Activated T-cell treated with anti-CD3 and anti-CD28 coated beads for 48 hours (primary cell): ENCODE results near the gene FAM53B.
"Not testable (repeated sequence)": the region's sequence is repeated elsewhere in the genome, so short reads cannot be mapped to it uniquely, and the experiment has no call there.

Experiments
- DNase-seq: peaks from one replicate; pipeline ENCODE4 v3.0.0-alpha.2; 2020; ENCODE audit warnings: low read depth

Gene FAM53B

DNA sequence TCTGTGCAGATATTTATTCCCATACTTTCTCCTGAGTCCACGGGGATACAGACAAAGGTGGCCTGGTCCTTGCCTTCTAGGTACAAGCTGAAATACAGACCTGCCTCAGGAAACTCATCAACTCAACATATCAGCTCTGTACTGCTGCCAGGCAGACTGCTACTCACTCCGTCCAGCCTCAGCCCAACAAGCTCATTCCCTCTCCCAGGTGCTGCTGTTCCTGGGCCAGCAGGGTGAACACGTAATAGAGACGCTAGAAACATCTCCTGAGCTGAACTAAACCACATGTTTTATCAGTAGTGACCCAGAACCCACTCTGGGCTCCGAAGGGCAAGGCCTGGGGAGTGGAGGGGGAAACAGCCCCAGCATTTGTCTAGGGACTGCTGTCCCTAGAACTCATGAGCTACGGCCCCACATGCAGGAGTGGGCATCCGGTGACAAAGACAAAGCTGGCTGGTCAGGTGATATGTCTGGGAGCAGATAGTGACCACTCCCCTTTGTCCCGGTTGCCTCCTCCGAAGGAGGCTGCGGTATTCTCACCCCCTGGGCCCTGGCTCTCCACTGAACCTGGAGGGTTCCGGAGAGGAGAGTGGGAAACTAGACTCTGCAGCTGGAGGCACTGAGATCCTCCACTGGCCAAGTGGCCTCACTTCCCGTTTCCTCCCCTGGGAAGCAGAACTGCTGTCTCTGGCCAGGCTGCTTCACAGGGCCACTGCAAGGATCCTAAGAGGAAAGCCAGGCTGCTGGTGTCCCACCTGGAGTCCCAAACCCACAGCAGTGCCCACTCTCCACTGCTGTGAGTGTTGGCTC, 116.1 kb downstream of the FAM53B start:
- DNase-seq: no peak

DNA sequence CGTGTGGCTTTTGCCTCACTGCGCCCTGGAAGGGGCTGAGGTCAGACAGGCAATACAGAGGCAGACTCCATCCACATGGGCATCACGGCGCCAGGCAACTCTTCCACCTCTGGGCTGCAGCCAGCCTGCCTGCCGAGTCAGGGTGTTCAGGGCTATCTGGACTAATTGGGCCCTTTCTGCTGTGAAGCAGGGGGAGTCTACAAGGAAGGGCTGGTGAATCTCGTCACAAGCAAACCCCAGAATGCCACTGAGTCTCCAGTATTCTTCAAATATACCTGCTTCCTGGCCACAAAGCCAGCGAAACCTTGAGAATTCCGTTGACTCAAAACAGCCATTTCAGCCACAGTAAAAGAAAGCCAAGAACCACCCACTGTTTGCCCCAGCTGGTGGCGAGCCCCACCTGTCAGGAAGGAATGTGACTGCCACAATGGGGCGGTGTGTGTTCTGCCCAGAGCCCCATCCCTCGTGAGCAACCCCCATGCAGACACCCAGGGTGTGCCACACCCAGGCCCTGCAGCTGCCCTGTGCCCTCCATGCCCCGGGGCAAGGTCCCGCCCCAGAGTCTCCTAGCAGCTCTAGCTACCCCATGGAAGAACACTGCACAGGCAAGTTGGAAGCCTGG, 117.3 kb downstream of the FAM53B start:
- peak; percentile 48 for DNase-seq

DNA sequence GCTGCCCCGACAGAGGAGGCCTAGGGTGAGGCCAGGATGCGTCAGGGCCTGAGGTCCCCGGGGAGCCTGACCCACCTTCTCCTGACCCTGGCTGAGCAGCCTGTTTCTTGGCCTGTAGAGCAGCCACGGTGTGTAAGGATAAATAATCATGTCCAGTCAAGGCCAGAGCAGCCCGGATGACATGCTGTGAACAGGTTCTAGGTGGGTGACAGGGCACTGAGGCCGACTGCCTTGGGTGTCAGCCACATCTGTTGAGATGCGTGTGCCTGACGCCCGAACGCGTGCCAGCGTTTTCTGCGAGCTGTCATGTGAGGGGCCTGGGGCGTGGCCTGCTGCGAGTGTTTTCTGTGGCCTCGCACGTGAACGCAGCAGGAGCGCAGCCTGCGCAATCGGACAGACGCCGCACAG, 118.3 kb downstream of the FAM53B start:
- no peak for DNase-seq

DNA sequence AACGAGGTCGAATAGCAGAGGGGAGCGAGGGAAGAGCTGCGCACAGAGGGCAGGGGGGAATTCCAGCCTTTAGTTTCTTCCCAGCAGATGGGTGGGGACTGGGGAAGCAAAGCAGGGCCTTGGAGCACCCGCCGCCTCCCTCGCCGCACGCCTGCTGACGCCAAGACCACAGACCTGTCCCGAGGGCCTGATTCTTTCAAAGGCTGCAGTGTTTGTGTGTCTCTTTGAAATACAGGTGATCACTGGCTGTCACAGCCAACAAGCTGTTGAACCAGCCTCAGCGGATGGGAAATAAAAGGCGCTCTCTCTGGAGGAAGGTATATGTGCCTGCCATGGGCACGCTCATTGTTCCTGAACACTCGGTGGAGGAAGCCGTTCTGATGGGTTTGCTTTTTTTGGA, 119.3 kb downstream of the FAM53B start:
- DNase-seq: no peak

DNA sequence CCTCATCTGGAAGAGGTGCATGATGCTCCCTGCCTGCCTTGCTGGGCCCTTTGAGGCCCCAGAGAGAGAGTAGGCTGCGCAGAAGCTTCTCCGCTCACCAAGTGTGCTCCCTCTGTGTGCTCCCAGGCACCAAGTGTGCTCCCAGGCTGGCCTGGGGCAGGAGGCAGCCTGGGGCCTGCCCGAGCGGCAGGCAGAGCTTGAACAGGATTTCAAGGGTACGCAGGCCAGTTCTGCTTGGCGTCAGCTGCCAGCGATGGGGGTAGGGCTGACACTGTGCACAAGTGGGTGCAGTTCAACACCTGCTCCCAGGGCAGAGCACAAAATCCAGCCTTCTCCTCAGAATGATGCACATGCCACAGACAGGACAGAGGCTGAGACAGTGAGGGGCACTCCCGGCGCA, 119.7 kb downstream of the FAM53B start:
- no peak for DNase-seq

DNA sequence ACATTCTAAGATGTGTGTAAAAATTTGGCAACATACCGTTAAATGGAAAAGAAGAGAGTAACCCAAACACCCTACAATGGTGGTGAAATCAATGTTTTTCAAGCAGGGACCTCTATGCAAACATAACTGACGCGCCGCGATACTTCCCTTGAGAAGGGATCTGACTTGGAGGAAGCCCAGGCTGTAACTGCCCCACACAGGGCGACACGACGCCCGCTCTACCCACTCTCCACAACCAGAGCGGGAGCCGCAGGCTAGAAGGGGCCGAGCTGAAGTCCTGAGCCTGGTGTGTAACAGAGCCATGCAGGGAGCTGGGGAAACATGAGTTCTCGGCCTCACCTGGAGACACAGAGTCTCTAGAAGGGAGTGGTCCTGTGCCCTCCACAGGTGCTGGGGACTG, 120.2 kb downstream of the FAM53B start:
- no peak for DNase-seq

DNA sequence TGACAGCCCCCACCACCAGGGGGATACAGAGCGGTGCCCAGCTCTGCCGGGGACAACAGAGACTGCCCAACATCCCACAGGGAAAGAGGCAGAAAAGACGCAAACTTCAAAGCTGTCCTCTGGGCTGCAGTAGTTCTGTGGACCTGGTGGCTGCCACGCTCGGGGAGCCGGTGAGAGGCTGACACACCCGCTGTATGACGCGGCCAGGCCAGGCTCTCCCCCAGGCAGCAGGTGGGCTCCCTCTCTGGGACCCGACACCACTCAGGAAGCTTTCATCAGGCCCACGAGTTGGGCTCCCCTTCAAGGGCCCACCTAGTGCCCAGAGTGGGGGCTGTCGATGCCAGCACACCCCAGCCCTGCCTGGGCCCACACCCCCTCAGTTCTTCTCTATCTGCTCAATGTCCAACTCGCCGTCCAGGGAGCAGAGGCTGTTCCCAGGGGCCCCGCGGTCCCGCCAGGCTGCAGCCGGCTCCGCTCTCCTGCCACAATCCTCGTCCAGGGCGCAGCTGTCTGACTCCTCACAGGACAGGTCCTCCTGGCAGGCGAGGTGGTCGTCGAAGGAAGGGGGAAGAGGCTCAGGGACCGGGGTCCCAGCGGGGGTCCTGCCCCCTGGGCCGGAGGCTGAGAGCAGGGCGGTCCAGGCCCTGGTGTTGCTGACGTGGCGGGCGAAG, 121.2 kb downstream of the FAM53B start:
- DNase-seq: no peak

DNA sequence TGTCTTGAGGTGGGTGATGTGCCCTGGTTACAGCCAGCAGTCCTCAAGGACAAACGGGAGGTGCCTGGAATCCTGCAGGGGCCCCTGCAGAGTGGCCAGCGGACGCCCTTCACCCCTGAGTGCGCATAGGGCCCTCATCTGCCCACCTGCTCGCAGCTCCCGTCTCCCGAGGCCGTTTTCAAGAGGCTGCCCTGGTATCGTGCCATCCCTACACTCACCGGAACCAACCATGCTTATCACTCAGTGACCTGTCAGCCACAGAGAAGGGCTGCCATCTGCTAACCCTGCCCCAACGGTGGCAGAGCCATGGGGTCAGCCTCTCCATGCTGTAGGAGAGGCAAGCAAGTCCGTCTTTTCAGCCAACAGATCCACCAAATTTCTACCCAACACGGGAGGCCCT, 122.0 kb downstream of the FAM53B start:
- no peak for DNase-seq

DNA sequence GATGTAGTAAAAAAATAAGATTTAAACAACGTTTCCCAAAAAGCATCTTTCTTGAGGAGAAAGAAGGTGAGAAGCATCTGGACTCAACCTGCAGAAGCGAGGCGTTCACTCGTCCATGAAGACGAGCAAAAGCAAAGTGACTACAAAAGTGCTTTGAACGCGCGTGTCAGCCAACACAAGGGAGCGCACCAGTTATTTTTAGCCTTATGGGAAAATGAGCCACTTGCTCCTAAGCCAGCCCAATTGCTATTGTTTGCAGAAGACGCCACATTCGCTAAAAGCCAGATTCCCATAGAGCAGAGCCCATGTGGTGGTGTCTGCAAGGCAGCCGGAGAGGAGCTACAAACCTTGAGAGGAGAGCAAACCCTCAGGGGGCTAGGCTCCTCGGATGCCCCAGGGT, 122.5 kb downstream of the FAM53B start:
- no peak for DNase-seq

DNA sequence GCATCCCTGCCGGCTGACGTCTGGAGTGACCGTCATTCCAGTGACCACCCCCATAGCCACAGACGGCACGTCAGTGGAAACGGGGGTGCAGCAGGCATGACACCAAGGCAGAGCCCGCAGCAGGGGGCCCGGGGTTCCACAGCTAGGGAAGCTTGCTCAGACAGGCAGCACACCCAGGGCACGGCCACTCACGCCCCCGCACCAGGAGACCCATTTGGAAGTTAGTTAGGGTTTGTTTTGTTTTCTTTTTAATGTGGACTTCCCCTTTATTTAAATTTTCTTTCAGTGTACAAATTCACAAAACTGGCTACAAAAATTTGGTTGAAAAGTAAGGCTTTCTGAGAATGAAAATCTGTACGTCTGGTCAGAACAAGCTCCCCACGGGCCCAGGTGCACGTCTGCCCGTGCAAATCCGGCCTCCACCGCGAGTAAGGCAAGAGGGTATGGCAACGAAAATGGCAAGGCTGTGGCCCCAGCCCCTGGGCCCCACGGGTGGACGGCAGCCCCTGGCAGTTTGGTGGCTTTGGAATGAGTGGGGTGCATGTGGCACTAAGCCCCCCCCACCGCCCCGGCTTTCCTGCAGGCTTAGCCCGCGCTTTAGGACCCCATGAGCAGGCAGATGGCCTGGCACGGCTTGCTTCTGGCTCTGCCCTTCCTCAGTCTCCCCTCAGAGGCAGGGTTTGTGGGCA, 124.2 kb downstream of the FAM53B start:
- DNase-seq: no peak

DNA sequence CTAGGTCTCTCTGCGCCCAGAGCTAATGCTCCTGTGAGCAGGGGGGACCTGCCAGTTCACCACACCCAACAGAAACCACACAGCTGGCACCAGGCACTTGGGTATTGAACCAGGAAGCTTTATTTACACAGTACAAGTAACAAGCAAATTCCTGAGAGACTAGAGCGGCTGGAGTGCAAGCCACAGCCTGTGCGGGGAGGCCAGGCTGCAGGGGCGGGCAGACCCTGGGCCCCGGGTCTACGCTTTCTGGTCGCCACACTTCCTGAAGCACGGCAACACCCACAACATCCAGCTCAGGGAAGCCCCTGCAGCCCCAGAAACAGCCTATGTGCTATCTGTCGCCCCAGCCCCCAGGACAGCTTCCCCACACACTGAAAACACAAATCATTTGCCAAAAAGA, 125.0 kb downstream of the FAM53B start:
- DNase-seq: no peak

DNA sequence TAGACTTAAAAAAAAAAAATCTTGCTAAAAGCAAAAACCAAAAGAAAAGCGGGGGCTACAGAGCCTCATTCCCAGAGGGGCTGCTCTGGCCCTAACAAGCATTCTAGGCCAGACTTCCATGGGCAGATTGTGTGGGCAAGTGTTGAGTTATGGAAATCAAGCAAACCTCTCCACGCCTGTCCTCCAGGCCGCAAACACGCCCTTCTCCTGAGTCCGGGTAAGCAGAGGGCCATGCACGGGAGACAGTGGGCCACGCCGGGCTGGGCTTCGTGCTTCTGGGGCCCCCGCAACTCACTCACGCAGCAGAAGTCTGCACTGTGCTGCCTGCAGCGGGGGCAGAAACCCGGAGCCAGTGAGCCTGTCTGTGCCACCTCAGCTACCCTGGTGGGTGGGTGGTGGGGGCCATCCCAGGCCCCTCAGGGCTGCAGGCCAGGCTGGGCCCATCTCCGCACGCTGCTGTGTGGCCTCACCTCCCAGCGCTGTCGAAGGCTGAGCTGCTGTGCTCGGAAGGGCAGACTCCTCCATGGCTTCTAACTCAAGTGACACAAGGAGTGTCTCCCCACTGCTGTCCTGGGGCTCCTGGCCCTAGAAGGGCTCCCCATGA, 125.6 kb downstream of the FAM53B start:
- DNase-seq: no peak

DNA sequence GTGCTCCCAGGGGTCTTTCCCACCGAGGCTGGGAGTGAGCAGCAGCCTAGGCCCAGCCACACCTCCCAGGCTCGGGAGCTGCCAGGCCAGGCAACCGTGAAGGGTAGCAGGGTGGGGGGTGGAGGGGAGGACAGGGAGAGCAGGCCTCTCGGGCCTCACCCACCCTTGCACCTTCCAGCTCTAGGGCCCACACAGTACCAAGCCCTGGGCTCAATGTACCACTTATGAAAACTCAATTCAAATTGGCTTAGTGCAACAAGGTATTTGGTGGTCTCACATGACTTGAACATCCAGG, 127.4 kb downstream of the FAM53B start:
- DNase-seq: no peak

DNA sequence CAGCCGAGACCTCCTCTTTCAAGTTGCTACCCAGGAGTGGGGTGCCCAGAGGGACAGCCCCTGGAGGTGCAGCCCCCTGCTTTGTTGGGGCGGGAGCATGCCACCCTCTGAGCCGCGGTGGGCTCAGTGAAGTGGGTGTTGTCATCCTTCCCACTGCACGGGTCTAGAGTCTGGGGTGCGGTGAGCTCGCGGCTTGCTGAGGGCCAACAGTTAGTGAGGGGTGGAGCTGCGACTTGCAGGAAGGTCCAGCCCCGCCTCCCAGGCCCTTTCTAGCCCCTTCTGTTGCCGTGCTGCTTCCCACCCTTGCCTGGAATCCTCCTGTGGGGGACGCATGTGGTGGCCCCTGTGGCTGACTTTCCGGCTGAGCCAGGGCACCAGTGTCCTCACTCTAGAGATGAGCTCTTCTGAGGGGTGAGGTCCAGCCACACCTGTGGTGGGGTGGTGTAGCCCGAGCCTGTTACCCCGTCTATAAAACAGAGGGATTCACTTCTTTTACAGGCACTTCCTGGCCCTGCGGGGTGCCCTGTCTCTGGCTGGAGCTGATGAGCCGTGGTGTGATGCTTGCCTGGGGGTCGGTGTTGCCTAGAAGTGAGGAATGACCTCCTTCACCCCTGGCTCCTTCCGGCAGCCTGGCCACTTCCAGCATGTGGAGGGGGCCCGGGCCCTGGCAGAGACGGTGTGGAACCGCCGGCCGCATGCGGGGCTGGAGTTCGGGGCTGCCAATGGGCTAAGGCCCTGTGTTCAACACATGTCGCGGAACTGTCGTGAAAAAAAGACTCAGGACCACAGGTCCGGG, 127.9 kb downstream of the FAM53B start:
- DNase-seq: no peak

DNA sequence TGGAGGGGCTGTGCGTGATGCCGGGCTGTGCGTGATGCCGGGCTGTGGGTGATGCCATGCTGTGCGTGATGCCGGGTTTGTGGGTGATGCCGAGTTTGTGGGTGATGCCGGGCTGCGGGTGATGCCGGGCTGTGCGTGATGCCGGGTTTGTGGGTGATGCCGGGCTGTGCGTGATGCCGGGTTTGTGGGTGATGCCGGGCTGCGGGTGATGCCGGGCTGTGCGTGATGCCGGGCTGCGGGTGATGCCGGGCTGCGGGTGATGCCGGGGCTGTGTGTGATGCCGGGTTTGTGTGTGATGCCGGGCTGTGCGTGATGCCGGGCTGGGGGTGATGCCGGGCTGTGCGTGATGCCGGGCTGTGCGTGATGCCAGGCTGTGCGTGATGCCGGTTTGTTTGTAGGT, 128.9 kb downstream of the FAM53B start:
- no peak for DNase-seq

DNA sequence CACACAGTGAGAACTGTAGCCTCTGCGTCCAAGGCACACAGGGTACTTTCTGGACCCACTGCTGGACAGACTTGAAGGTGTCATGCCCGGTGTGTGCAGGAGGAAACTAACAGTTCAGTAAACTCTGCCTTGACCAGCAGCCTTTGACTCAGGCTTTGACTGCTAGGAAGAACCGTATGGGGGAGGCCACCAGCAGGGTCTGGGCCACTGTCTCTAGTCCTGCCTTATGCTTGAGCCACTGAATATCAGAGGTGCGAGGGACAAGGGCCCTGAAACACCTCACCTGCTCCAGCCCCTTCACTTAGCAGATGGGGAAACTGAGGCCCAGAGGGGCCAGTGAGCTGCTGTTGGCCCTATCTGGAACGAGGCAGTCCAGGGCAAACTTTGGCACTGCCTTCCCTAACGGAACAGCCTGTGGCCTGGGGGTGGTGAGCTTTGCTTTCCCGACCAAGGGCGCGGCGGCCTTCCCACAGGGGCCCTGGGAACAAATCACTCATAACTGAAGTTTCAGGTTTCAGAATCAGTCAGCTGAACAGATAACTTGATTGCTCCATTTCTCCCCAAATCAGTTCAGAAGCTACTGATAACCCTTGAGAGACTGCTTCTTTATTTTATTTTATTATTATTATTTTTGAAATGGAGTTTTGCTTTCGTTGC, 130.0 kb downstream of the FAM53B start:
- DNase-seq: peak; percentile 58

DNA sequence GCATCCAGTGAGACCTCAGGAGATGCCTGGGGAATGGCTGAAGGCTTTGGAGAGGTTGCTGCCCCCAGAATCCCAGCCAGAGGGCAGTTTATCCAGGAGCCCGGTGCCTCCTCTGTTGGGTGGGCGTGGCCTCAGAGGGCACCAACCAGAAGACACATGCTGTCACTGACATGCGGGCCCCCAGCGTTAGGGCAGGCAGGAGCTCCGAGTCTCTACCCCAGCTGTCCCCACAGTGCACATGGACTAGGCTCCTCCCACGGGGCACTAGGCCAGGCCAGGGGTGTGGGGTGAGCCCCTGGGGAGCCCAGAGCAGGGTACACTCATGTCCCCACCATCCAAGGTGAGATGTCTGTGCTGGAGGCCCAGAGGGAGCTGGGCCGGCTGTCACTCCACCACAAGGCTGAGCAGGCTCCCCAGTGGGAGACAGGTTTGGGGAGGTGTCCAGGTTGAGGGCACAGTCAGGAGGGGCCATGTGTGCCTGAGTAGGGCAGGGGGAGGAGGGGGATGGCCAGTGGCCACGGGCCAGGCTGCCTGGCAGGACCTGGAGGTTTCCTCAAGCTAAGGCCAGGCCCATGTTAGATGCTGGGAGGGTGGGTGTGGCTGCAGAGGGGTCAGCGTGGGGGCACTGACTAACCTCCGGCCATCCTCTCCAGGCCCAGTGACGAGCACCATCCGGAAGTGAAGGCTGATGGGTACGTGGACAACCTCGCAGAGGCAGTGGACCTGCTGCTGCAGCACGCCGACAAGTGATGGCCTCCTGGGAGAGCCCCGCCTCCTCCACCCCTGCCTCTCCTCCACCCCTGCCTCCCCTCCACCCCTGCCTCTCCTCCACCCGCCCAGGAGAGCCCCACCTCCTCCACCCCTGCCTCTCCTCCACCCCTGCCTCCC, 131.3 kb downstream of the FAM53B start:
- no peak for DNase-seq

DNA sequence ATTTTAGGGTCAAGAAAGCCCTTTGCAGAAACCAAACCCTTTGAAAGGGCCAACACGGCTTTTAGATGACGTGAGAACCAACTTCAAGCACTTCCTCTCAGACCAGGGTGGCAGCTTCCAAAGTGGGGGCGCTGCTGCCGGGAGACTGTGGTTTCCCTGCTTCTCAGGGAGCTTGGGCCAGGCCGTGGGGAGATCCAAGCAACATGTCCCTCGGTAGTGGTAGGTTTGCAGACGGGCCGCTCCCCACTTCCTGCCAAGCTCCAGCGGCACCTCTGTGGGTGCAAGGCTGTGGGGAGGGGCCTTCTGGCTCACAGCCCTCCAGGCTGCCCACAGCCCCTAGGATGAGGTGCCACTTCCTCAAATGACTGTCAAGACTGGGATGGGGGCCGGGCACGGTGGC, 132.4 kb downstream of the FAM53B start:
- no peak for DNase-seq

DNA sequence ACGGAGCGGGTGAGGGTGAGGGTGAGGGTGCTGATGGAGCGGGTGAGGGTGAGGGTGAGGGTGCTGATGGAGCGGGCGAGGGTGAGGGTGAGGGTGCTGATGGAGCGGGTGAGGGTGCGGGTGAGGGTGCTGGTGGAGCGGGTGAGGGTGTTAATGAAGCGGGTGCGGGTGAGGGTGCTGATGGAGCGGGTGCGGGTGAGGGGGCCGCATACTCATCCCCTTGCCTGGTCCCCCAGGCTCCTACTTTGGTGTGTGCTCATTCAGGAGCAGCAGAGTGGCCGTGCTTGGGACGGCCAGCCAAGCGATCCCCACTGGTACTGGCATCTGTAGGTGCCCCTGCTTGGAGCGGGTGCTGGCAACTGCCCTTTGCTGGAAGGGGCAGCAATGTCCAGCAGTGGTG, 133.3 kb downstream of the FAM53B start:
- DNase-seq: not testable (repeated sequence)

DNA sequence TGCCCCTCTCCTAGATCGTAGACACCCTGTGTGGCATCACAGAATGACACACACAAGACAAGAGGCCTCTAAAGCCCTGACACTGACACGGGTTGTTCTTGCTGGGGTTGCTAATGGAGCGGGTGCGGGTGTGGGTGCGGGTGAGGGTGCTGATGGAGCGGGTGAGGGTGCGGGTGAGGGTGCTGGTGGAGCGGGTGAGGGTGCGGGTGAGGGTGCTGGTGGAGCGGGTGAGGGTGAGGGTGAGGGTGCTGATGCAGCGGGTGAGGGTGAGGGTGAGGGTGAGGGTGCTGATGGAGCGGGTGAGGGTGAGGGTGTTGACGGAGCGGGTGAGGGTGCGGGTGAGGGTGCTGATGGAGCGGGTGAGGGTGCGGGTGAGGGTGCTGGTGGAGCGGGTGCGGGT, 134.0 kb downstream of the FAM53B start:
- DNase-seq: not testable (repeated sequence)
